Heart left ventricle (tissue), 16 donors: Measurements from ENCODE around the gene CLPSL1. TPM values are rescaled to one million over a fixed set of nuclear protein-coding genes. Genes with fewer than 3 reads are reported as not detected.
A peak's percentile ranks its signal among the peaks of the same experiment; 100 is the strongest.

ENCODE experiments used
- ATAC-seq, 4 donors: fragments of 200-7000 bp; cut with Tn5 transposase; one replicate each; pipeline ENCODE4 v1.9.1; 2020 to 2022; ENCODE audit warnings: moderate library complexity in 4 of 4, mild to moderate bottlenecking in 3 of 4, moderate number of reproducible peaks in 1 of 4
- DNase-seq, 5 donors: peaks; one replicate each; pipeline ENCODE4 v3.0.0-alpha.2; 2020
- H3K27ac ChIP-seq, 12 donors: fragments of 200-600 bp; sonication (generic) in 4 of 12; one replicate each; pipeline versions ENCODE4 v1.5.0 to v1.8.0; 2016 to 2022; ENCODE audit warnings: mild to moderate bottlenecking in 2 of 12
- H3K27me3 ChIP-seq, 9 donors: fragments of 200-600 bp; sonication (generic) in 2 of 9; one replicate each; pipeline versions ENCODE4 v1.5.1 to v1.8.0; 2016 to 2022; ENCODE audit warnings: mild to moderate bottlenecking in 3 of 9
- H3K36me3 ChIP-seq, 9 donors: fragments of 200-600 bp; sonication (generic) in 2 of 9; one replicate each; pipeline versions ENCODE4 v1.5.0 to v1.8.0; 2018 to 2022; ENCODE audit warnings: mild to moderate bottlenecking in 2 of 9
- H3K4me1 ChIP-seq, 12 donors: fragments of 200-600 bp; sonication (generic) in 4 of 12; one replicate each; pipeline versions ENCODE4 v1.5.0 to v1.8.0; 2016 to 2022; ENCODE audit warnings: mild to moderate bottlenecking in 3 of 12
- H3K4me3 ChIP-seq, 12 donors: fragments of 200-600 bp; sonication (generic) in 4 of 12; one replicate each; pipeline versions ENCODE4 v1.5.0 to v1.8.0; 2017 to 2022; ENCODE audit warnings: mild to moderate bottlenecking in 9 of 12, moderate library complexity in 4 of 12
- H3K9me3 ChIP-seq, 12 donors: fragments of 200-600 bp; sonication (generic) in 4 of 12; one replicate each; pipeline versions ENCODE4 v1.5.0 to v1.8.0; 2016 to 2022; ENCODE audit warnings: mild to moderate bottlenecking in 1 of 12
- POLR2A ChIP-seq, 2 donors: fragments of 450-650 bp; IDR thresholded peaks; one replicate each; pipeline ENCODE4 v1.6.1; 2017; ENCODE audit warnings: antibody characterized with exemption in 2 of 2, mild to moderate bottlenecking in 2 of 2, moderate library complexity in 2 of 2
- WGBS, 4 donors: extraction: QIAGEN DNeasy Blood & Tissue Kit in 2 of 4; methylation state at CpG; one replicate each; pipeline versions ENCODE4 v1.1.5 to v1.1.7; 2013 to 2018; 5-methylcytosine and 5-hydroxymethylcytosine counted together
- intact Hi-C, 10 donors: fragments of 100-400 bp; cut with DNase I; formaldehyde crosslinking; loops; one replicate each; pipeline versions ENCODE4 v1.11.1 to v1.14.2; 2022
- polyA plus RNA-seq, 2 donors: library from polyadenylated mRNA; stranded (reverse); fragments of 200-250 nt; gene quantifications; one replicate each; pipeline ENCODE4 v1.2.3, GENCODE V29; 2013
- total RNA-seq, 9 donors: library from RNA; depleted of rRNA in 2 of 9; stranded (reverse); fragments of >200 nt in 2 of 9; fragmentation: NEBNext Ultra II Directional in 3 of 9; extraction: Animal tissue kit (Norgen Biotek cat#: 25700) in 3 of 9; gene quantifications; one replicate each; pipeline versions ENCODE4 v1.1.0 to v1.2.4, GENCODE V29; 2016 to 2023
- TF ChIP-seq, protein P1 (sequence below), 12 donors: fragments of 200-600 bp; sonication (generic) in 4 of 12; IDR thresholded peaks; one replicate each; pipeline versions ENCODE4 v1.5.0 to v1.8.0; 2018 to 2022; ENCODE audit warnings: antibody characterized with exemption in 12 of 12, mild to moderate bottlenecking in 5 of 12
- donor health status: ischemic (EF 13 %, LVEDD 7.1; RV severe dilation, severe dysfunction).
- donor health status: healthy with polysubstance abuse.
- donor health status: DM: no; HTN: yes; CAD: no.
- donor health status: DM: no; HTN: no; CAD: no.
- donor health status: ischemic (EF 25% LVEDD 6.9; RV normal size, moderate dysfunction).
- donor health status: ischemic (EF 25% LVEDD 5.7; RV mildly dilated, moderate dysfunction).
- donor health status: healthy.
- donor health status: DM: yes; HTN: yes; CAD: no.
- donor health status: ischemic (EF 35%, LVEDD 5.7; RV mildly dilated, moderate dysfunction).
- donor health status: nonischemic (EF 11% LVEDD 7.7; RV severe dilation, severe dysfunction).
- donor health status: DM: yes; HTN: yes; CAD: no.
- donor health status: PGD.
- donor health status: ischemic (EF 29% LVEDD 5.4; RV normal size, mild dysfunction).
- donor health status: nonischemic (EF 23%, LVEDD 6.1; RV moderate dilation, normal function).

Gene CLPSL1
- total and polyA plus RNA-seq, 11 donors = not detected

DNA sequence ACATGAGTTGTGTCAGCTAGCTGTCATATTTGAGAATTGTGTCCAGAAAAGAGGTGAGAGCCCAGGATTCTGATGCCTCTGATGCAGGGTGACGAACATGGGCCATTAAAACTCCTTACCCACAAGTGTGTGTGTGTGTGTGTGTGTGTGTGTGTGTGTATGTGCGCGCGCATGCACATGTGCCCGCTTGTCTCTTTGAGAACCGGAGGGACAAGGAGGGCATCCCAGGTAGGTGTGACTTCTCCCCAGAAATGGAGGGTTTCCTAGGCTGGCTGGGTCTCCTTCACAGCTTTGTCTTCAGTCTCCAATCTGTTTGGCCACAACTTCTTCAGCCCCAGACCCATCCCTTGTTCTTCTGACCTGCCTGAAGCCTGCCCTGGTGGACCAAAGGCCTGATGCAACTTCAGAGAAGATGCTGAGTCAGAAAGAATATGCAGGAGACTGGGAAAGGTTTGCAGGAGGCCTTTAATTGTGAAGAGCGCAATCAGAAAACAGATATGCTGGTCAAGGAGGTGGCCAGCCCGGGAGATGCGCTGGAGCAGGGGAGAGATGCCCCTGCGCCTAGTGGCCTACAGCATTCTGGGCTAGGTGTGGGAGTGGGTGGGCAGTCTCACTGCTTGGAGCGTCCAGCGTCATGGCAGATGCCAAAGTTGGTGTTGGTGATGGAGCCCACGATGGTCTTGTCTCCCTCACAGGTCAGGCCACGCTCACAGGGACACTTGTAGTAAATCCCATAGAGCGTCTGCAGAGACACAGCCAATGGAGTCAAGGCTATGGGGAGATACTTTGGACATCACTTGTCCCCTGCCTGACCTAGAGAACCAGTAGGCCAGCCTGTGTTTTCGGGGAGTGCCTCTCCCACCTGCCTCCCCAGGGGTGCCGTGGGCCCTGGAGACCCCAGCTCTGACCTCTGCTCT, 14.0 kb downstream of the CLPSL1 start:
- TF ChIP-seq, protein P1, sequence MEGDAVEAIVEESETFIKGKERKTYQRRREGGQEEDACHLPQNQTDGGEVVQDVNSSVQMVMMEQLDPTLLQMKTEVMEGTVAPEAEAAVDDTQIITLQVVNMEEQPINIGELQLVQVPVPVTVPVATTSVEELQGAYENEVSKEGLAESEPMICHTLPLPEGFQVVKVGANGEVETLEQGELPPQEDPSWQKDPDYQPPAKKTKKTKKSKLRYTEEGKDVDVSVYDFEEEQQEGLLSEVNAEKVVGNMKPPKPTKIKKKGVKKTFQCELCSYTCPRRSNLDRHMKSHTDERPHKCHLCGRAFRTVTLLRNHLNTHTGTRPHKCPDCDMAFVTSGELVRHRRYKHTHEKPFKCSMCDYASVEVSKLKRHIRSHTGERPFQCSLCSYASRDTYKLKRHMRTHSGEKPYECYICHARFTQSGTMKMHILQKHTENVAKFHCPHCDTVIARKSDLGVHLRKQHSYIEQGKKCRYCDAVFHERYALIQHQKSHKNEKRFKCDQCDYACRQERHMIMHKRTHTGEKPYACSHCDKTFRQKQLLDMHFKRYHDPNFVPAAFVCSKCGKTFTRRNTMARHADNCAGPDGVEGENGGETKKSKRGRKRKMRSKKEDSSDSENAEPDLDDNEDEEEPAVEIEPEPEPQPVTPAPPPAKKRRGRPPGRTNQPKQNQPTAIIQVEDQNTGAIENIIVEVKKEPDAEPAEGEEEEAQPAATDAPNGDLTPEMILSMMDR (IDR thresholded peaks at IDR 0.05) = no peak
- TF ChIP-seq POLR2A (IDR thresholded peaks at IDR 0.05) = no peak
- H3K36me3 ChIP-seq = no peaks in the 10 kb centered on the region
- no peak for DNase-seq
- no peak overlapping the region for H3K4me3 ChIP-seq
- H3K27ac ChIP-seq = no peak overlapping the region
- WGBS, 4 donors = 91 to 95% (median 93%) methylated on average over 17 of the region's 17 CpGs
- peaks cover 0 to 32% (median 0%) of the 10 kb centered on the region in 9 donors for H3K27me3 ChIP-seq
- no peaks in the 10 kb centered on the region for H3K9me3 ChIP-seq
- no peaks in the 10 kb centered on the region for H3K4me1 ChIP-seq
- intact Hi-C loops = no loop called here
- peak in 1 of 4 donors; percentile 25 for ATAC-seq

DNA sequence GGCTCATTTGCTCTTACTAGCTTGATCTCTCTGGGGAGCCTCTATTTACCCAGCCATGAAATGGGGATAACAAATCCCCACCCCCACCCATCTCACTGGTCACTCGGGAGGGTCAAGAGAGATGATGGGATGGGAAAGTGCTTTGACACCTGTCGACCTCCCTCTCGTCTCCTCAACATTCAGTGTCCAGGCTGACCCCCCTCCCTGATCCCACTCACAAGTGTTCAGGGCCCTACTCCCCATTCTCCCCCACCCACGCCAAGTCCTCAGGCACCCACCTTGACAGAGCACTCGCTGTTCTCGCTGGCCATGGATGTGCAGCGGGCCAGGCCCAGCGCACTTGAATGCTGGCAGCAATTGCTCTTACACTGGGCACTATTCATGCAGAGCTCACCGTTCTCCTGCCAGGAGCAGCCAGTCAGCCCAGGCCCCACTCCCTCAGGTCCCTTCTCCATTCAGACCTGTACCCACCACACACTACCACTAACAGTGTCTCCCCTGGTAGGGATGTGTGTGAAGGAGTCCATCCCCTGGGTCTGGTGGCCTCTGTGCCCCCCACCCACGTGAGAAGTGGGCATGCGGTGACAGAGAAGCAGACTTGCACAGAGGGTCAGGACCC, 14.7 kb downstream of the CLPSL1 start:
- DNase-seq = no peak
- H3K4me3 ChIP-seq = no peak overlapping the region

DNA sequence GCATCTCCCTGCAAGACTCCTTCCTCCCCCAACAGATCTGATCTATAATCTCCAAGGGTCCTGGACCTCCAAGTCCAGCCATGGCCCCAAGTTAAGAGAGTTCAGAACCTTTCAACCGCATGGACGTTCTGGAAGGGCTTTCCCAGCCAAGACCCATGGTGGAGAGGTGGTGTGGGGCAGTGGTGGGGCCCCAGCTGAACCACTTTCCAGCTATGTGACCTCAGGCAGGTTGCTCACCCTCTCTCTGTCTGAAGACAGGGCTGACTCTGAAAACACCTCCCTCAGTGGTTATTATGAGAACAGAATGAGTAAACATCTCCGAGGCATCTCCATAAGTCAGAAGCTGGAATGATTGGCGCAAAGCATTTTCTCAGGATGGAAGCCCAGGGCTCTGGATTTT, 15.4 kb downstream of the CLPSL1 start:
- TF ChIP-seq, protein P1 (IDR thresholded peaks at IDR 0.05) = no peak
- no peak for TF ChIP-seq POLR2A (IDR thresholded peaks at IDR 0.05)
- Histone ChIP-seq H3K4me1 (no peaks in the 10 kb centered on the region), H3K27me3 (peaks cover 0 to 27% (median 0%) of the 10 kb centered on the region in 9 donors), H3K4me3 (no peak overlapping the region), H3K27ac (no peak overlapping the region), H3K36me3 (no peaks in the 10 kb centered on the region), H3K9me3 (no peaks in the 10 kb centered on the region)
- WGBS, 4 donors = 72 to 91% (median 81%) methylated on average over 4 of the region's 4 CpGs
- no peak for ATAC-seq
- intact Hi-C loops = no loop called here
- DNase-seq = no peak

More for the DNA sequence above, 14.7 kb downstream of the CLPSL1 start:
- H3K27ac ChIP-seq = no peak overlapping the region
- H3K4me1 ChIP-seq = no peaks in the 10 kb centered on the region
- WGBS, 4 donors = 82 to 90% (median 88%) methylated on average over 11 of the region's 11 CpGs
- intact Hi-C loops = no loop called here
- peaks cover 0 to 29% (median 0%) of the 10 kb centered on the region in 9 donors for H3K27me3 ChIP-seq
- ATAC-seq = peak in 1 of 4 donors; percentile 27
- no peak for TF ChIP-seq POLR2A (IDR thresholded peaks at IDR 0.05)
- TF ChIP-seq, protein P1 (IDR thresholded peaks at IDR 0.05) = no peak
- no peaks in the 10 kb centered on the region for H3K36me3 ChIP-seq
- no peaks in the 10 kb centered on the region for H3K9me3 ChIP-seq
